HG02610 (cell line): Measurements from ENCODE around the gene ARTN.

Source experiments
- ATAC-seq: cut with Tn5 transposase; IDR thresholded peaks from one replicate; pipeline ENCODE4 v1.9.1; 2021; ENCODE audit warnings: mild to moderate bottlenecking, moderate library complexity; ENCODE audit not compliant: unreplicated experiment

Gene ARTN

DNA sequence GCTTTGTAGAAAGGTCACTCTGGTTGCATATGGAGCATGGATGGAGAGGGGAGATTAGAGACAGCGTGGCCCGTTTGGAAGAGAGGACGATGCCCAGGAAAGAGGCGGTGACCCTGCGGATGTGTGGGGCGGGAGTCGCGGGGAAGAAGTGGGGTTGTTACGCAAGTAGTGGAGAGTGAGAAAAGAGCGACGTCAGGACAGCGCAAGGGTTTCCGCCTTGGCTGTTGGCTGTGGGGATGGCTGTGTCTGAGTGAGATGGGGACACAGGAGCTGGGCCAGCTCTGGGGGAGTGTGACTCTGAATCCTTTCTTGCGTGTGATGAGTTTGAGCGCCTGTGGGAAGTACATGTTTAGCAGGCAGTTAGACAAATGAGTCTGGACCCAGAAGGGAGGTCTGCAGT is 49.2 kb downstream of the ARTN start:
- no peak for ATAC-seq

DNA sequence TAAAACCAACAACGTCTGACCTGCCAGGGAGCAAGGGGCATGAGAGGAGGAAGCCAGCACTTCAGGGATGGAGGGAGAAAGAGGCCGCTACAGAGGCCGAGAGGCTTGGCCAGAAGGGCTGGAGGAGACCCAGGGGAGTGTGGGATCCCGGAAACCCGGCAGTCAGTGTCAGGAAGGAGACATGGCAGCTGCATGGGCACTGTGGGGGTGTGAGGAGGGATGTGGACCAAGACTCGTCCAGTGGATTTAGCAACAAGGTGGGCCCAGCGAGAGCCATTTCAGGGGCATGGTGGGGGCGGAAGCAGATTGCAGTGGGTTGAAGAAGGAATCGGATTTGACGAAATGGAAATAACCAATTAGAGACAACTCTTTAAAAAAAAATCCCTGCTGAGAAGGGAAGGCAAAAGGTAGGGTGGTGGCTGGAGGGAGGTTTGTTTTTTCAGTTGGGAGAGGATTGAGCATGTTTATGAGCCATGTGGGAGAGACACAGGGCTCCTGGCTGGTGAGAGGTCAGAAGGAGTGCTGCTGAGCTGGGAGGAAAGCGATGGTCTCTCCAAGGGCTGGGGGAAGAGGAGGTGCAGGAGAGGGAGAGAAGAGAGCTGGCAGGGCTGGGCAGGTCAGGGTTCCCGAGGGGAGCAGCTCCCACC is 49.8 kb downstream of the ARTN start:
- ATAC-seq = no peak

DNA sequence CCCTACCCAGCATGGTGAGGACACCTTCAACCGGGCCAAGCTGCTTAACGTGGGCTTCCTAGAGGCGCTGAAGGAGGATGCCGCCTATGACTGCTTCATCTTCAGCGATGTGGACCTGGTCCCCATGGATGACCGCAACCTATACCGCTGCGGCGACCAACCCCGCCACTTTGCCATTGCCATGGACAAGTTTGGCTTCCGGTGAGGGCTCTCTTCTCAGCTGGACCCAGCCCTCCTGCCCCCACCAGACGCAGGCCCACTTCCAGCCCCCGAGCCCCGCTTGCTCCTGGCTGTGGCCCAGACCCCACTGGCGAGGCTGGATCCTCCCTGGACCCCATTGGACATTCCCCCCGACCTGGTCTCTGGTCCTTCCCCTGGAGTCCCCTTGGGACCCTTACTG is 51.3 kb downstream of the ARTN start:
- no peak for ATAC-seq

GRCh38 chr1:43985984-43986595 is 52.5 kb downstream of the ARTN start:
- ATAC-seq = no peak

DNA sequence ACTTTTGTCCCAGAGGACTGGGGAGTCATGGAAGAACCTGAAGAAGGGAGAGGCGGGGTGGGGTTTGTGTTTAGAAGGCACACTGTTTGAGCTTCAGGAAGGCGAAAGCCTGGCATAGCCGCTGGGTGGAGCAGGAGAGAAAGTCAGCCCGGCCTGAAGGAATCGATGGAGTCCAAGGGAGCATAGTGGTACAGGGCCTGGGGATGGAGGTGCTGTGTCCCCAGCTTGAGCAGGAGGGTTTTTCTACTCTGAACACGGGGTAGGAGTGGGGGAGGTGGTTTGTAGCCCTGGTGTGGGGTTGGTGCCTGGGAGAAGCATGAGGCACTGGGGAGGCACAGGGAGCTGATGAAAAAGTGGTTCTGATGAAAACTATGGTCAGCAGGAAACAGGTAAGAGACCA is 53.1 kb downstream of the ARTN start:
- ATAC-seq = no peak
